Measurements from ENCODE around the gene SLC4A7. TPM values are rescaled to one million over a fixed set of nuclear protein-coding genes. Genes with fewer than 3 reads are reported as not detected.

SLC4A7 gene
- total and polyA plus RNA-seq, 7 donors: 1.4 to 26.6 (median 13.3) TPM

- no peaks in the 10 kb centered on the region for H3K9me3 ChIP-seq
- no peak for ATAC-seq
- 53 to 88% (median 72%) methylated on average over 1 of the region's 1 CpG for WGBS, 3 donors
- H3K27ac ChIP-seq: no peak overlapping the region
- H3K27me3 ChIP-seq (ENCODE audit: insufficient read depth in 3 of 3, low read length in 2 of 3): no peaks in the 10 kb centered on the region
- TF ChIP-seq CTCF (IDR thresholded peaks at IDR 0.05): no peak
- no peaks in the 10 kb centered on the region for H3K36me3 ChIP-seq (ENCODE audit: insufficient read depth in 1 of 2, low read depth in 1 of 2)
- no peak overlapping the region for H3K4me3 ChIP-seq
- no peak for DNase-seq
- no peaks in the 10 kb centered on the region for H3K4me1 ChIP-seq
- intact Hi-C loops (cut with DNase I): no loop called here
These were observed 15.9 kb upstream of the SLC4A7 start for GRCh38 chr3:27500035-27500434.

DNA sequence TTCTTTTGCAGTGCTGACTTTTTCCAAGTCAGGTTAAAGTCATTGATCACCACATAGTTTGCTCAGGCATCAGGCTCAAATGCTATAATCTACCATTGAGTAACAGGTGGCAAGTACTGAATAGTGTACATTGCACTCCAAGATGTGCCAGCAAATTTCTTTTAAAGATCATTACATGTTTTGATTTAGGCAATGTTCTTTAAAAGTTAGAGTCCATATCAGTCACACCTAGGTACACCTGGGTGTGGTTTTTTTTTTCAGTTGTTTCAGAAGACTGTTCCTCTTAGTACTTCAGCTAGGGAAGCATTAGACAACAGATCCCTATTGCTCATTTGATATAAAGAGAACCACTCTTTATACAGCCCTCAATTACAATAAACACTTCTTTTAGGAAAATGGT, 10.6 kb upstream of the SLC4A7 start:
- no peak for TF ChIP-seq CTCF (IDR thresholded peaks at IDR 0.05)
- Histone ChIP-seq H3K27ac (no peak overlapping the region), H3K4me3 (no peak overlapping the region), H3K4me1 (no peaks in the 10 kb centered on the region), H3K27me3 (ENCODE audit: insufficient read depth in 3 of 3, low read length in 2 of 3) (no peaks in the 10 kb centered on the region), H3K9me3 (no peaks in the 10 kb centered on the region), H3K36me3 (ENCODE audit: insufficient read depth in 1 of 2, low read depth in 1 of 2) (no peaks in the 10 kb centered on the region)
- intact Hi-C loops (cut with DNase I): no loop called here
- DNase-seq (no peak), ATAC-seq (no peak)

- ATAC-seq (no peak), DNase-seq (no peak)
- H3K27ac ChIP-seq: no peak overlapping the region
- H3K4me3 ChIP-seq: no peak overlapping the region
- TF ChIP-seq CTCF (IDR thresholded peaks at IDR 0.05): no peak
- 96 to 98% (median 97%) methylated on average over 2 of the region's 2 CpGs for WGBS, 3 donors
- H3K27me3 ChIP-seq (ENCODE audit: insufficient read depth in 3 of 3, low read length in 2 of 3): no peaks in the 10 kb centered on the region
- H3K36me3 ChIP-seq (ENCODE audit: insufficient read depth in 1 of 2, low read depth in 1 of 2): no peaks in the 10 kb centered on the region
- no peaks in the 10 kb centered on the region for H3K9me3 ChIP-seq
- intact Hi-C loops (cut with DNase I): loop anchor here in 1 of 2 donors (10.0 kb wide), 1 partner anchor 146 kb away; no protein-coding TSS in a partner anchor
- peaks cover 3% of the 10 kb centered on the region for H3K4me1 ChIP-seq
These were observed 4.6 kb upstream of the SLC4A7 start for GRCh38 chr3:27488821-27489220.

DNA sequence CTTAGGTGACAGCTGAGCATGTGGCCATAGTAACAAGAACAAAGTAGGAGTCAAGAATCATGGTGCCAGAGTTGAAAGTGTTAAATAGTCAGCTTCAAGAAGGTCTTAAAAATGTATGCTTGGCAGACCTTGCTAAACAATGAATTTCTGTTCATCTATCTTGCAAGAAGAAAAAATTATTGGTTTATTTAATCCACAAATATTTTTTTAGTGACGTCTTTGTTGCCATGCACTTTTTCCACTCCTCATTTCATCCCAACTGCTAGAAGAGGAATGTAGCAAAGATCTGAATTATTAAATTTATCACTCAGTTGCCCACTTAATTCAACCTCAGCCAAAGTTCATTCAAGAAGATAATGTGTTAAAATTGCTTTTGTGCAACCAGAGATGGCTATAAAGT, 3.2 kb upstream of the SLC4A7 start:
- intact Hi-C loops (cut with DNase I): loop anchor here in 1 of 2 donors (10.0 kb wide), 1 partner anchor 147 kb away; no protein-coding TSS in a partner anchor

More for the DNA sequence above, 3.2 kb upstream of the SLC4A7 start:
- DNase-seq (no peak), ATAC-seq (no peak)
- Histone ChIP-seq H3K4me3 (no peak overlapping the region), H3K36me3 (ENCODE audit: insufficient read depth in 1 of 2, low read depth in 1 of 2) (no peaks in the 10 kb centered on the region), H3K4me1 (peaks cover 11% of the 10 kb centered on the region), H3K9me3 (no peaks in the 10 kb centered on the region), H3K27ac (no peak overlapping the region), H3K27me3 (ENCODE audit: insufficient read depth in 3 of 3, low read length in 2 of 3) (no peaks in the 10 kb centered on the region)
- 61 to 72% (median 66%) methylated on average over 1 of the region's 1 CpG for WGBS, 3 donors
- no peak for TF ChIP-seq CTCF (IDR thresholded peaks at IDR 0.05)
